Nucleus accumbens (tissue), 56 donors: ENCODE data around the gene GLYR1.

Source experiments
- DNase-seq, 56 donors: peaks; one replicate each; lab custom pipeline; 2025; lab: John Stamatoyannopoulos, UW

GLYR1 gene

DNA sequence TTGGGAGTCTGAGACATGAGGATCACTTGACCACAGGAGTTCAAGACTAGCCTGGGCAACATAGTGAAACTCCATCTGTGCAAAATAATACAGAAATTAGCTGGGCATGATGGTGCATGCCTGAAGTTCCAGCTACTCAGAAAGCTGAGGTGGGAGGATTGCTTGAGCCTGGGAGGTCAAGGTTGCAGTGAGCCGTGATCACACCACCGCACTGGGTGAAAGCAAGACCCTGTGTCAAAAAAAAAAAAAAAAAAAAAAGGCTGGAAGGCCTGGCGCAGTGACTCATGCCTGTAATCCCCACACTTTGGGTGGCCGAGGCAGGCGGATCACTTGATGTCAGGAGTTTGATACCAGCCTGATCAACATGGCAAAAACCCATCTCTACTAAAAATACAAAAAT is 8.3 kb upstream of the GLYR1 start:
- DNase-seq: no peak

DNA sequence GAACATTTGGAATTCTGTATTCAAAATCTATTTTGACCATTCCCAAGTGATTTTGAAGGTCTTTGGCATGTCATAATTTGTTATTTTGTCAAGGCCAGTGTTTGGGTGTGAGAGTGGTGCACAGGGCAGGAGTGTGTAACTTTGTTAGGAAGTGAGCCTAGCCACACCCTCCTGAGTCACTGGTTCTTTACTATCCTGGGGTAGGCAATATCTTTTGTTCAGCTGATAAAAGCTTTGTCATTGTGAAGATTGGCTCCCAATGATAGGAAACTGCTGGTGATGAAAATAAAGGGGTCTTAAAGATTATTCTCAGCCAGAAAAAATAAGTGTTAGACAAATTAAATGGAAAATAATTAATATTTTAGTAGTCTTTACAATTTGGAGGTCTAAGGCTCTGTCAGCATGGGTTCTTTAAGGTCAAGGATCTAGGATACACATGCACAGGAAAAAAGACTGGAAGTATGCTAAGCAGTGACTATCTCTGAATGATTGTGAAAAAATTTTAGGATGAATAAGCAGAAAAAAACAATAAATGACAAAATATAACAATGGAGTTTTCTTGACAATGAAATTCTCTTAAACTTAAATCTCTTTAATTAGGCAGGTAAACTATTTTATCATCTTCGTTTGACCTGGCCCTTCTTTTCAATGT is 5.3 kb upstream of the GLYR1 start:
- no peak for DNase-seq

- no peak for DNase-seq
These were observed 3.1 kb upstream of the GLYR1 start for GRCh38 chr16:4850211-4850610.

DNA sequence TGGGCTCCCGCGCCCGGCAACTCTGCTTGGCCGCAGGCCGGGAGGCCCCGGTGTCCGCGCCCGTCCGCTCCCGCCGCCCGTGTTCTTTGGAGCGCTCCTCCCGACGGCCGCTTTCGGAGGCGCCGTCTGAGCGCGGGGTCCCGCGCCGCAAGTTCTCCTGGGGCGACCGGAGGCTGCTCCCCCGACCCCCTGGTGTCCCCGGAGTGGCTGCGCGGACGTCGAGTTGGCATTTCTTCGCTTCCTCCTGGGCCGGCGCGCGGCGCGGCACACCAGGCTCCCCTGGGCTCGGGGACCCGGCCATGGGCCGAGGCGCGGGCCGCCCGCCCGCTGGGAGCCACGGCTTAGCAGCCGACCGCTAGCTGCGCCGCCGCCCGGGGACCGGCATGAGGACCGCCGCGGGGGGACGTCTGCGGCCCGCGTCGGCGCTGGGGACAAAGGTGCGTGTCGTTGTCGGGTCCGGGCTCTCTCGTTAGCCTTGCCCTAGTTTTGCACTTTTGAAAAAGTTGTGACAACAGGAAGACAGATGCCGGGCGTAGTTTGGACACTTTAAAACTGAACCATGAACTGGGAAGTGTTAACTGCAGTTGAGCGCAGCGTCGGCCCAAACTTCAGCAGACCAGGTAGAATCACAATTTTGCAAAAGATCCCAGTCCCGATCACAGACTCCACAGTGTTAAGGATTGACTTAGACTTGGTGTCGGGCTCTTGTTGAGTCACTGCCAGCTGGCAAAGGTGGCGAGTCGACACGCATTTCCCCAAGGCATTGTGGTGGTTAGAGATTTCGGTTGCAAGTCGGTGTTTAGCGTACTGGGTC is 893 bp upstream of the GLYR1 start:
- peak in 11 of 56 donors; percentile 7 to 45 (median 29) for DNase-seq

- DNase-seq: peak in 42 of 56 donors; percentile 6 to 72 (median 36)
These were observed 586 bp downstream of the GLYR1 start for GRCh38 chr16:4846503-4846900.

DNA sequence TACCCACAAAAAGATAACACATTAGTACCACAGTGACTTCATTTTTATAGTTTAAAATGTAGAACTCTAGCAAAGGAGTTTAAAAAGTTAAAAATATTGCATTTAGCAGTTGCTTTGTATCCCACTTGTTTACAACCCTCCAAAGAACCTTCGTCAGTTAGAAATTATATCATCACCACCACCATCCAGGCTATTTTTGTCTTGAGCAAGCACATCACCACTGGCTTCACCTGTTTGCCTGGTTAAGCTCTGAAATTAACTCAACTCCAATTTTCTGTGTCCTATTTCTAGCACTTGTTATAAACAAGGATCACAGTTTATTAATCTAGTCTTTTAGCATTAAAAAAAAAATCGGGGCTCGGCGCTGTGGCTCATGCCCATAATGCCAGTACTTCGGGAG is 6.1 kb downstream of the GLYR1 start:
- DNase-seq: no peak

DNA sequence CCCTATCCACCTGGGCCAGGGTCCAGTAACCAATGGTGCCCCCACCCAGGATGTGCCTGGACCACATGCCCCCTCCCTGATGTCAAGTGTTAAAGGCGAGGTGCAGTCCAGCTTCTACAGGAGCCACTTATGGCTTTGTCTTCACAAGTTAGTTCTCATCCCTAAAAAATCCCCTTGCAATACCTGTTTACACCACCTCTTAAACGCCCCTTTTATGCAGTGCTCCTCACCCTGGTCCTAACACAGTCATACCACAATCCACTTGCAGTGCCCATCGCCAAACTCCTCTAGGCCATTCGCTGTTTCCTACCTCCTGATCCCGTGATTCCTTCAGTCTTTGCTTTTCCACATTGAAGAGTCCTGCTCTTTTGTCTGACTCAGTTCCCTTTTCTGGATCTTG is 7.1 kb downstream of the GLYR1 start:
- no peak for DNase-seq

DNA sequence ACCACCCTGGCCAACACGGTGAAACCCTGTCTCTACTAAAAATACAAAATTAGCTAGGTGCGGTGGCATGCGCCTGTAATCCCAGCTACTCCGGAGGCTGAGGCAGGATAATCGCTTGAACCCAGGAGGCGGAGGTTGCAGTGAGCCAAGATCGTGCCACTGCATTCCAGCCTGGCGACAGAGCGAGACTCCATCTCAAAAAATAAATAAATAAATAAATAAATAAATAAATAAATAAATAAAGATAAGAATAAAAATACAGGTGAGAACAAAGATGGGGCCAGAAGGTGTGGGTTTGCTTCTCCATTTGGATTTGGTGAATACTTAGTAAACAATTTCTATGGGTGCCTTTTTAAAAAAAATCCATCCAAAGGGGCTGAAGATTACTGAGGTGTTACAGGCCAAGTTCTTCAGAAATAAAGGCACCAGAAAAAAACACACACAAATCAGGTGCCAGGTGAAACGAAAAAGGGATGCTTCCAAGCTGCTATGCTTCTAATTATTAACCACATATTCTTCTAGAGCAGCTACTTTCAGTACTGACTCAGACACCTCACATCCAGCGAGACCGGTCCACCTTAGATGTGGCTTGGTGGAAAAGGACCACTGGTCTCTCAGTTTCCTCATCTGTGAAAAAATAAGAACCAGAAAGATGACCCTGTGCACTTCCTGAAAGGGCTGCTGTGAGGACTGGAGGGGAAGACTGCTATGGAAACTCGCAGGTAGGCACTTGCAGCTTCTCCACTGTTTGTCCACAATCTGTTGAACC is 9.2 kb downstream of the GLYR1 start:
- DNase-seq: no peak

DNA sequence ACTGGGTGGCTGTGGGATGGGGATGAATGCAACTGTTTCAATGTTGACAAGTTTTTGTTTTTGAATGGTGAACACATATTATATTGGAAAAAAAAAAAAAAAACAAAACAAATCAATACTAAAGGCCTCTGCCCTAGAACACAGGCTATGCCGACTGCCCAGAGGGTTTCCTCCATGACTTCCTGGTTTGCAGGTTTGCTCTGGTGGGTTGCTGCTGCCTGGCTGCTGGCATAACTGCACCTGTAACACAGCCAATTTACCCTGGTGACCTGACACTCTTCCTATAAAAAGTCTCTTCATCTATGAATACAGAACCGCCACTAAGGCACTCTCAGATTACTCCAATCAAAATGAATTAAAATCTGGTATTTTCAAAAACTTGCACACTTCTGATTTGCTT is 10.4 kb downstream of the GLYR1 start:
- DNase-seq: no peak

GRCh38 chr16:4833584-4833983 is 13.5 kb downstream of the GLYR1 start:
- DNase-seq: no peak

- DNase-seq: no peak
These were observed 14.3 kb downstream of the GLYR1 start for GRCh38 chr16:4832698-4833343.

DNA sequence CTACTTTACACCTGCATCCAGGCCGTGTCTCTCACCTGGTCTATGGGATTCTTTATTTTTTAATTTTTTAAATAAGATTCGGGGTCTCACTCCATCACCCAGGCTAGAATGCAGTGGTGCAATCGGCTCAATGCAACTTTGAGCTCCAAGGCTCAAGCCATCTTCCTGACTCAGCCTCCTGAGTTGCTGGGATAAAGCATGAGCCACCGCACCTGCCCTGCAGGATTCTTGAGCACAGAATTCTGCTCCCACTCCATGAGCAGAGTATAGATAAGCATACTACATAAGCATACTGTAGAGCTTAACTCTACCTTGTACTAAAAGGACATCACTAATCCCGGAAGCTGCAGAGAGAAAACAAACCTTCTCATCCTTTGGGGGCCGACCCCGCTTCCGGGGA is 15.5 kb downstream of the GLYR1 start:
- no peak for DNase-seq

GRCh38 chr16:4830408-4830807 is 16.7 kb downstream of the GLYR1 start:
- no peak for DNase-seq

DNA sequence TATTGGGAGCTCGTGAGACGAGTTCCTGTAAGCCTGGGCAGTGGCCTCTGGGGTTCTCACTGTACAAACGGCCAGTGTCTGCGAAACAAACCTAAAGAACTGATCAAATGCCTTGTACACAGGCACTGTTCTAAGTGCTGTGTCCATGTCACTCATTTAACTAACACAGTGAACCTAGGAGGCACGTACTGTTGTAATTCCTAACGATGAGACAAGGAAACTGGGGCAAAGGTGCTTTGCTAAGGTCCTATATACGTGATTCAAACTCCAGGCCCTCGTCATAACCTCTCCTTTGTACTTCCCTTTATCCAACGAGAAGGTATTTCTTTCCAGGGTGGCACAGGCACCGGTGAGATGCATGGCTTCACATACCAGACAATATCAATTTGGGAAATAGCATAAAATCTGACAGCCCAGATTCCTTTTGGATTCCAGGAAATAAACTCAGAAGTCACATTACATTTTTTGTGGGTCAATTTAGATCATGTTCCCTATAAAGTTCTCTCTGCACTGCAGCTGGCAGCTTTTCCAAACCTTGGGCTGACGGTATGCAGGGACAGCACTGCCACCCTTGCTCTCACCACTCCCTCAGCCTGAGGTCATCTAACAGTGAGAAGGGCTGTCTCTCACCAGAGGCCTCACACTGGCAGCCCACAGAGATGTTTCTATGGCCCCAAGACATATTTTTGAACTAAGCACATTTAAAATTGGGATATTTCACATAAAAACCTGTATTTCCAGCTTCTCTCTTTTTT is 18.3 kb downstream of the GLYR1 start:
- no peak for DNase-seq

- no peak for DNase-seq
These were observed 20.1 kb downstream of the GLYR1 start for GRCh38 chr16:4826980-4827379.

DNA sequence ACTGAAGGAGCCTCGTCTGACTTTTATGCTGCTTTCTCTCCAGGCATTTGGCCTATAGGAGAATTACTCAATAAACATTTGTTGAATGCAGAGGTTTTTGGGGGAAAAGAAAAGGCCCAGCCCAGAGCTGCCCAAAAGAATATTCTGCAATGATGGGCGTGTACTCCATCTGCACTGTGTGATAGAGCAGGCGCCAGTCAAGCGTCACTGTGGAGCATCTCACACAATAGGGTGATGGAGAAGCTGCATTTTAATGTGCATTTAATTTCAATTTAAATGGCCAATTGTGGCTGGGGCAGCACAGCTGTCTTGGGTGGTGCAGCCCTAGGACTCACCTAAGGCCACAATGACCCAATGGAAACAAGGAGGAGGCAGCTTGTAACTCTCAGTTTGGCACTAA is 20.6 kb downstream of the GLYR1 start:
- no peak for DNase-seq

DNA sequence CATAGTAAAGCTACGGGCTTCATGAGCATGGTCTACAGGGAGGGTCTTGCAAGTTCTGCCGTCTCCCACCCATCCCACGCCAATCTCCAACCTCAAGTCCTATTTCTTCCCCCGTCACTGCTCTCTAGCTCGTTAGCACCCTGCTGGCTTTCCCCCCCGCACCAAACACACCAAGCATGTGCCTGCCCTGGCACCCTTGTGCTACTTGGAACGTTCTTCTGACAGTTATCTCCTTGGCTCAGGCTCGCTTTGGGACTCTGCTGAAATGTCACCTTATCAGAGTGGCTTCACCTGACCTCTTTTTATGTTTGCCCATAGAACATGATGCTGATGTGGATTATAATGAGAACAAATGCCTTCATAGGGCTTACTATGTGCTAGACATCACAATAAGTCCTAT is 21.9 kb downstream of the GLYR1 start:
- DNase-seq: no peak

- no peak for DNase-seq
These were observed 26.4 kb downstream of the GLYR1 start for GRCh38 chr16:4820652-4821051.

GRCh38 chr16:4814542-4815173 is 32.4 kb downstream of the GLYR1 start:
- no peak for DNase-seq

- no peak for DNase-seq
These were observed 33.0 kb downstream of the GLYR1 start for GRCh38 chr16:4814046-4814445.
